ENCODE data around the gene UBA1.
"Not testable (repeated sequence)": the region's sequence is repeated elsewhere in the genome, so short reads cannot be mapped to it uniquely, and the experiment has no call there.

UBA1 gene

DNA sequence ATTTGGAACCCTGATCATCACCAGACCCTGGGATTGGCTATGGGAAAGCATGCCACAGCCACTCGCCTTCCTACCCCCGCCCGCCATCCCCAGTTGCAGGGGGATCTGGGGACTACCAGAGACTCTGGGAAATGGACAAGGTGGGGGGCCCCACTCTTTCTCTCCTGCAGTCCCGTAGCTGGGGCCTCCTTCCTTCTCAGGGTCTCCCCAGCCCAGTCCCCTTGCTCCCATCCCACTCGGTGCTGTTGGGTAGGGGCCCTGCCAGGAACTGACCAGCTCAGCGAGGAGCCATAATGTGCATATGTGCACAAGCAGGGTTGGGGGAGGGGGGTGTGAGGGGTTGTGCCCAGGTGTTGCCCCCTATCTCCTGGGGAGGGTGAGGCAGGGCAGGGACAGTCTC lies 35.8 kb downstream of the UBA1 start:
- DNase-seq (ENCODE audit: low spot score) = no peak

DNA sequence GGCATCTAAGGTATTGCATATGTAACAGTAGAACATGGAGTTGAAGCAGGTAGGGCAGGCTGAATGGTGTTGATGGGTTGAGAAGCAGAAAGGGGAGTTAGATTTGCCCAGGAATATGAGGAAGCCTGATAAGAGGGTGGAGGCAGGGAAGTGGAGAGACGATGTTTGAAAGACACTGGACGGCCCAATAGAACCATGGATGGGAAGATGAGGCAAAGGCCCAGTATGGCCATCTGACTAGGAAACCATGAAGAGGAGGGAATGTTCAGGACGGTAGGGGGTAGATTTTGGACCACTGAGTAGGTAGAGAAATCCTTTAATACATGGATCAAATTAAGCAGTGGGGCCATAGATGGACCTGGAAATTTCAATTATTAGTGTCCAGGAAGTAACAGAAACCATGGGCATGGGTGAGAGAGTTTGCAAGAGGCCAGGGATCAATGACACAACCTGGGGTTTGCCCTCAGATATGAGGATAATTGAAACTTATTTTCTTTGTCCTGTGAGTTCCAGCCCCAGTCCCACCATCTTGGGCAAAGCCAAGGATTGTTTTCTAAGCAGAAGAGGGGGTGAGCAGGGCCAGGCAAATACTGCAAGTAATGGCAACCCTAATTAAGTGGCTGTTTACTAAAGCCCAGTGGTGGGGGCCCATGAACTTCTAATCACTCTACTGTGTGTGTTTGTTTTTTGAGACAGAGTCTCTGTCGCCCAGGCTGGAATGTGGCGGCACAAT lies 36.7 kb downstream of the UBA1 start:
- no peak for DNase-seq (ENCODE audit: low spot score)

DNA sequence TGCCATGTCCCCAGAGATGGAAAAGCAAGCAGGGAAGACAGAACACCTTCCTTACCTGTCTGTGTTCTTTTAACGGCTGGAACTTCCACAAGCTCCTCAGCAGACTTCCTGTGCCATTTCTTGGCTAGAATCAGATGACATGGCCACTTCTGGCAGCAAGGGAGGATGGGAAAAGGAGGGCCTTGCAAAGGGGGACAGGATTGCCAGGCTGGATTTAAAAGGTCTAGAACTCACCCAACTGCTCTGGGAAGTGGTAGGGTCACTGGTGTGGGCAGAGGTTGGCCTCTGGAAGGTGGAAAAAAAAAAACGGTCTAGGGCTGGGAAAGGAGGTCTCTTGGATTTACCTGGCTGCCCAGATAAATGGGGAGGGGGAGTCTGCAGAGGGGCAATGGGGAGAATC lies 37.5 kb downstream of the UBA1 start:
- no peak for DNase-seq (ENCODE audit: low spot score)

DNA sequence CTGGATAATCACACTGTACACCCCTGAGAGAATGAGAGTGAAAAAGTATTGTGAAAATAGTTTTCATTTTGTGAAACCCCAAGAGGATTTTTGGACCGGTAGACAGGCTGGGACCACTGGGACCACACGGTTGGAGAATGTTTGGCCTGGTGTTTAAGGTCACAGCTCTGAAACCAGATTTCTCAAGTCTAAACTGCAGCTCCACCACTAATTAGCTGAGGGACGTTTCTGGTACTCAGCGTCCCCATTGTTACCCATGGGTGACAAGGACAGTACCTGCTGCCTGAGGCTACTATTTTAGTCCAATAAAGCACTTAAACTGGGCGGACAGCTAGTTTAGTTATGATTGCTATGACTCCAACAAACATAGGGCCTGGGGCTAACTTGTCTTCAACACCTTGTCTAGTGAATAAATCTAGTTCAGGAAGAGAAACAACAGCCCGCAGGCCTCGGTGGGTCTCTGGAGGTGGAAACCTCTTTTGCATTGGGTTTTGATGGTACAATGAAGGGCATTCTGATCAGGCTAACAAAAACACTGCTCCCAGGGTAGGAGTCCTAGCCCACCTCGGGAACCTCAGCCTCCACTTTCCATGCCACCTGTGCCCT lies 38.7 kb downstream of the UBA1 start:
- no peak for DNase-seq (ENCODE audit: low spot score)

DNA sequence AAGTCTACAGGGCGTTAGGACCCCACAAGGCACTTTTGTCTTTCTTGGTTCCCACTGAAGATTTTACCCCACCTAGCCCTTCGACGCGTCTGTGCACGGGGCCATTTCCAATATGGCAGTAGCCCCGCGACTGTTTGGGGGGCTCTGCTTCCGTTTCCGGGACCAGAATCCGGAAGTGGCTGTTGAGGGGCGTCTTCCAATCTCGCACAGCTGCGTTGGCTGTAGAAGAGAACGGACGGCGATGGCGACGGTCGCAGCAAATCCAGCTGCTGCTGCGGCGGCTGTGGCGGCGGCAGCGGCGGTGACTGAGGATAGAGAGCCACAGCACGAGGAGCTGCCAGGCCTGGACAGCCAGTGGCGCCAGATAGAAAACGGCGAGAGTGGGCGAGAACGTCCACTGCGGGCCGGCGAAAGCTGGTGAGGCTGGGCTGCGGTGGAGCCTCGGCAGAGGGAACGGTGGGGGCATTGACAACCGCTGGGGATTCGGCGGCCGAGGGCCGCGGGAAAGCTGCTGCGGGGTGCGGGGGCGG lies 39.2 kb downstream of the UBA1 start, which contains the start of gene USP11:
Gene USP11, plus strand, starts transcription at position 207 of the 530 bp plus-strand sequence. Its CDS starts 35 bp downstream, at position 242.
- peak; percentile 41 for DNase-seq (ENCODE audit: low spot score)

DNA sequence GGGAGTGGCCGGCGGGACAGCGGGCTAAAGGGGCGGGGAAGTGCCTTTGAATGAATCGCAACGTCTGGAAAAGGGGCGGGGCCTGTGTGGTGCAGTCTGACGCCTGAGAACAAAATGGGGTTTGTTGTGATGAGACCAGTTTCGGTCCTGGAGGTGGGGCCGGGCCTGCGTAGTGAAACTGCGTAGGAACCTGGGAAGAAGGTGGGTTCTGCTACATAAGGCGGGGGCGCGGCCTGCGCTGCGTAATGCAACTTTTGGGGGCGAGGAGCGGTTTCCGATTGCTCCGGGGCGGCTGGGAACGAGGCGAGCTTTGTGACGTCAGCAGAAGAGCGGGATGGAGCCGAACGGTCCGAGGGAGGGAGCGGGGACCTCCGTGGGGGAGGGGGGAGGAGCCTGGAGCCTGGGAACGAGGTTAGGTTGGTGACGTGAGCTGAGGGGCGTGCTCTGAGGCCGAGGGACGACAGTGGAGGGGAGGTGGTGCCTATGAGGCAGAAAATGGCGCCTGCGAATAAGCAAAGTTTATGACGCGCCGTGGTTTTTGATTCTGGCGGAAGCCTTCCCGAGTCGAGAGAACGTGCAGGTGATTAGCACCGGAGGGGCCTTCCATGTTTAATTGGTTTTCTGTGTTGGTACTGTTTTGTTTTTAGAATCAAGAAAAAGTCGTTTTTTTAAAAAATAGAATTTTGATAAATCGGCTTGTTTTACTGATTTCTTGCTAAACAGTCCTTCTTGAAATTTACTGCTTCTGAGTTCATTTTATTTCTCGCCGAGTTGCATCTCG lies 39.9 kb downstream of the UBA1 start:
- DNase-seq (ENCODE audit: low spot score) = peak; percentile 89

DNA sequence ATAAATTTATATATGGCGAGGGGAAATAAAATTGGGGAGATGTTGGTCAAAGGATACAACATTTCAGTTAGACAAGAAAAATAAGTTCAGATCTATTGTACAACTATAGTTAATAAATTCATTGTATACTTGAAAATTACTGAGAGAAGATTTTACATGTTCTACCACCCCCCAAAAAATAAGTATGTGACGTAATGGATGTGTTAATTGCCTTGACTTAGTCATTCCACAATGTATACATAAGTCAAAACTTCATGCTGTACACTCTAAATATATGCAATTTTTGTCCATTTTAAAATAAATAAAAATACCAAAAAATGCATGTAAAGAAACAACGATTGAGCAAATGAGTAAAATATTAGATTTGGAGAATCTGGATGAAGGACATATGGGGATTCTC lies 41.0 kb downstream of the UBA1 start:
- DNase-seq (ENCODE audit: low spot score) = no peak

DNA sequence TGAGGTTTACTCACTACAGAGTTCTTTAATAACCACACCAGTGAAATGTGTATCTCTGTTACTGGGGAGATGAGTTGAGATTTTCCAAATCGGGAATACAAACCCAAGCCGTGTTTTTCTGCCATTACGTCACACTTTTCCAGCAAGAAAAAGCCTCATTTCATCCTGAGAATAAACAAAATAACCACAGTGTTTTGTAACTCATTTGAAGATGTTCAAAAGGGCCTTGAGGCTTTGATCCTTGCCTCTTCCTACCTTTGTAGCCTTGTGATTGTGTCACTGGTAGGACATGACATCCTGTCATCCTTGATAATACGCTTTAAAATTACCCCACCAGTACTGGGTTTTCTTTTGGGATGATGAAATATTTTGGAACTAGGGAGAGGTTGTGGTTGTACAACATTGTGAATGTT lies 42.1 kb downstream of the UBA1 start:
- no peak for DNase-seq (ENCODE audit: low spot score)

DNA sequence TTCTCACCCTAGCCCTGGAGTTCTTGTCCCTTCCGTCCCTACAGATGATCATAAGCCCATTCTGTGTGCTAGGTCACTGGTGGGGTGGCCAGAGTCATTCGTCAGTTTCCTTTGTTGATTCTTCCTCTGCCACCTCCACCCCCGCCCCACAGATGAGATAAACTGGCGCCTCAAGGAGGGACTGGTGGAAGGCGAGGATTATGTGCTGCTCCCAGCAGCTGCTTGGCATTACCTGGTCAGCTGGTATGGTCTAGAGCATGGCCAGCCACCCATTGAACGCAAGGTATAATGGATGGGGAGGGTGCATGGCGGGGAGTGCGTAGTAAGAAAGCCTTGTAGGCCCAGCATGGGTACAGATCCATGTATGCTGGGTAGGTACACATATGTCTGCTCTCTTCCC lies 45.6 kb downstream of the UBA1 start:
- no peak for DNase-seq (ENCODE audit: low spot score)

DNA sequence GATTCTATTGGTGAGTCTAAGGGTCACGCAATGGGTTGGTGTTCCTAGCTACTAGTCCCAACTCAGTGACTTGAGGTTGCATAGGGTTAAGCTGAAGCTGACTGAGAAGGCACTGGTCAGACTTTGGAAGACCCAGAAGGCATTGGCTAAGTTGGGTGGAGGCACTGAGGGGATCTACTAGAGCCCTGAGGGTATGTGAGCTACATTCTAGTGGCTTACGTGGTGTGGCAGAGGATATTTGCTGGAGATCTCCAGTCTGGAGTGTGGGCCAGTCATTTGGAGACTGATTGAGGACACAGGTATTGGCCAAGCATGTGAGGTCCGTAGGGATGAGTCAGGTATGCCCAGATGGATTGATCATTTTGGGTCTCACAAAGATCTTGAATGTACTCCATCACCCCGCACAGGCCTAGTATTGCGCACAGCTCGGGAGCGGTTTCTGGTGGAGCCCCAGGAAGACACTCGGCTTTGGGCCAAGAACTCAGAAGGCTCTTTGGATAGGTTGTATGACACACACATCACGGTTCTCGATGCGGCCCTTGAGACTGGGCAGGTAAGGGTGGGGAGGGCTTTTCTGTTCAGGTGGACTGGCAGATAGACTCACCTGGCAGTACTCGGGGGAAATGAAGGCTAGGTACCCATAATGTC lies 46.4 kb downstream of the UBA1 start:
- no peak for DNase-seq (ENCODE audit: low spot score)

DNA sequence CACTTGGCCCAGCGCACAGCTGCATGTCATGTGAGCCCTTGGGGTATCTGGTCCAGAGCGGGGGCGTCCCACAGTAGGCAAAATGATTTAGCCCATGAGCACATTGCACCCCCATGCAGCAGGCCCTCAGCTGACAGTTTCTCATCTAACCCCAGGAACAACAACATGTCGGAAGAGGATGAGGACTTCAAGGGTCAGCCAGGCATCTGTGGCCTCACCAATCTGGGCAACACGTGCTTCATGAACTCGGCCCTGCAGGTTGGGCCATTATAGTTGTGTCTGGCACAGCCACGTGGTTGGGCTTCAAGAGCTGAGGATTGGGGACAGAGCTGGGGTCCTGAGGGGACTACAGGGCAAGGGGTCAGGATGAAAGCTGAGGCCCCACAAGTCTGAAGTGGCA lies 47.0 kb downstream of the UBA1 start:
- DNase-seq (ENCODE audit: low spot score) = no peak

DNA sequence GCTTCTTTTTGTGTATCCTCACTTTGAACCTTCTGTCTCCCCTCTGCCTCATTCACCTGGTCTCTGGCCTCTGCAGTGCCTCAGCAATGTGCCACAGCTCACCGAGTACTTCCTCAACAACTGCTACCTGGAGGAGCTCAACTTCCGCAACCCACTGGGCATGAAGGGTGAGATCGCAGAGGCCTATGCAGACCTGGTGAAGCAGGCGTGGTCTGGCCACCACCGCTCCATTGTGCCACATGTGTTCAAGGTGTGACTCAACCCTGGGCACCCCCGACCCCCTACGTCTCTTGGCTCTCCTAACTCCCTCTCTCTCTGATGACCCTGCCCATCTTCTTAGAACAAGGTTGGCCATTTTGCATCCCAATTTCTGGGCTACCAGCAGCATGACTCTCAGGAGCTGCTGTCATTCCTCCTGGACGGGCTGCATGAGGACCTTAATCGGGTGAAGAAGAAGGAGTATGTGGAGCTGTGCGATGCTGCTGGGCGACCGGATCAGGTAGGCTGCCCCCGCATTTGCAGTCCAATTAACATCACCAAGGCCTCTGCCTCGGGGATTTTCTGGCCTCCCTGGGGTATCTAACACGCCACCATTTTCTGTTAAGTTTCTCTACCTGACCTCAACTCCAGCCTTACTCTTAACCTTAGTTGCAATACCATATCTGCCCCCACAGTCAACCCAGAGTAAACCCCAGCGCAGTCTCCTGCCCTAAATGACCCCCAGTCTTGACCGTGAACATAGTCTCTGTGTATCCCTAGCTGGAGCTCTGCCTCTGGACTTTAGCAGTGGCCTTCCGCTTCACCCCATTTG lies 47.8 kb downstream of the UBA1 start:
- DNase-seq (ENCODE audit: low spot score) = no peak

DNA sequence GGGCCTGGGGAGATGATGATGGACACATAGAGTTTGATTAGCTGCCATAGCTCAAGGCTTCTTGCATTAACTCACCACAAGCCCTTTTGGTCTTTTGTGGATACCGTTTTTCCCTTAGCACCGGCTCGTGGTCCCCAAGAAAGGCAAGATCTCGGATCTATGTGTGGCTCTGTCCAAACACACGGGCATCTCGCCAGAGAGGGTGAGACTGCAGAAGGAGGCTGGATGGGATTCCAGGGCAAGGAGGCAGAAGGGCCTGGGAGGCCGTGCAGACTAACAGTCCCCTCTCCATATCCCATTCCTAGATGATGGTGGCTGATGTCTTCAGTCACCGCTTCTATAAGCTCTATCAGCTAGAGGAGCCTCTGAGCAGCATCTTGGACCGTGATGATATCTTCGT lies 48.7 kb downstream of the UBA1 start:
- DNase-seq (ENCODE audit: low spot score) = no peak

DNA sequence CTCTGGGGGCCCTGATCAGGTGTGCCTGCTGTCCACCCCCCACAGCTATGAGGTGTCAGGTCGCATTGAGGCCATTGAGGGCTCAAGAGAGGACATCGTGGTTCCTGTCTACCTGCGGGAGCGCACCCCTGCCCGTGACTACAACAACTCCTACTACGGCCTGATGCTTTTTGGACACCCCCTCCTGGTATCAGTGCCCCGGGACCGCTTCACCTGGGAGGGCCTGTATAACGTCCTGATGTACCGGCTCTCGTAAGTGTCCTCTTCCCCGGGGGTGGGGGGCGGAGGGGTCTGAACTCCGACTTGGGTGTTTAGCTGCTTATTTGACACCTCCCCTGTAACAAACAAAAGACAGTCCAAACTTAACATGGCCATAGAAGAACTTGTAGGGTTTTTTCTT lies 49.7 kb downstream of the UBA1 start:
- DNase-seq (ENCODE audit: low spot score) = no peak

DNA sequence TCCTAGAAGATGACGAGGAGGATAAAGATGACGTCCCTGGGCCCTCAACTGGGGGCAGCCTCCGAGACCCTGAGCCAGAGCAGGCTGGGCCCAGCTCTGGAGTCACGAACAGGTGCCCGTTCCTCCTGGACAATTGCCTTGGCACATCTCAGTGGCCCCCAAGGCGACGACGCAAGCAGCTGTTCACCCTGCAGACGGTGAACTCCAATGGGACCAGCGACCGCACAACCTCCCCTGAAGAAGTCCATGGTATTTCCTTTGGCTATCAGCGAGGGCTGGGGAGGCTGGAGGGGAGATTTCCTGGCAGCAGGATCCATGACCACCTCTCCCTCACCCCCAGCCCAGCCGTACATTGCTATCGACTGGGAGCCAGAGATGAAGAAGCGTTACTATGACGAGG lies 51.0 kb downstream of the UBA1 start:
- no peak for DNase-seq (ENCODE audit: low spot score)

DNA sequence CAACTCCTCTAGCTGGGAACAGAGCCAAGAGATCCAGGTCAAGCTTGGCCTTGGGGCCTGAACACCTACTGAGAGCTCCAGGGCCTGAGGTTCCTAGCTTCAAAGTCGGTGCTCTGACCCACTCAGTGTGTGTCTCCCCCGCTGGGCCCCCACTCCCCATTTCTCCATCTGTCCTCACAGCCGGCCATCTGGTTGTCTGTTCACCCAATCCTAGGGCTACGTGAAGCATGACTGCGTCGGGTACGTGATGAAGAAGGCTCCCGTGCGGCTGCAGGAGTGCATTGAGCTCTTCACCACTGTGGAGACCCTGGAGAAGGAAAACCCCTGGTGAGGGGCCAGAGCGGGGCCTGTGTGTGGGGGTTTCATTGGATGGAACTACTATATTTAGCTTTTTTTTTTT lies 51.5 kb downstream of the UBA1 start:
- no peak for DNase-seq (ENCODE audit: low spot score)

DNA sequence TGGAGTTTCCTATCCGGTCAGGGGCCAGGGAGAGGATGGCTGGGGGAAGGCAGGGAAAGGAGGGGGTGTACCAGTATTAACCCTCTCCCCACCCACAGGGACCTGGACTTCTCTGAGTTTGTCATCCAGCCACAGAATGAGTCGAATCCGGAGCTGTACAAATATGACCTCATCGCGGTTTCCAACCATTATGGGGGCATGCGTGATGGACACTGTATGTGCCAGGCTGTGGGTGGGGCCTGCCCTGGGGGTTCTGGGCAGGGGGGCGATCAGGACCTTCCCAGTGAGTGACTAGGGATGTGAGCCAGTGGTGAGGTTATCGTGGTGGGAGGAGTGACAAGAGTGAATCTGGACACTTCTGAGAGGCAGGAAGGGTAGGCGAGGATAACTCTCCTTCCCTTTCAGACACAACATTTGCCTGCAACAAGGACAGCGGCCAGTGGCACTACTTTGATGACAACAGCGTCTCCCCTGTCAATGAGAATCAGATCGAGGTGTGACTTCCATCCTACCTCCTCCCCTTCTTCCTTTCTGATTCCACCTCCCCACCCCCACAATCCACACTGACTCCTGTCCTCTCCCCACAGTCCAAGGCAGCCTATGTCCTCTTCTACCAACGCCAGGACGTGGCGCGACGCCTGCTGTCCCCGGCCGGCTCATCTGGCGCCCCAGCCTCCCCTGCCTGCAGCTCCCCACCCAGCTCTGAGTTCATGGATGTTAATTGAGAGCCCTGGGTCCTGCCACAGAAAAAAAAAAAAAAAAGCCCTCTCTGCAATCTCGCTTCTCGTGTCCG lies 53.8 kb downstream of the UBA1 start:
- DNase-seq (ENCODE audit: low spot score) = no peak

DNA sequence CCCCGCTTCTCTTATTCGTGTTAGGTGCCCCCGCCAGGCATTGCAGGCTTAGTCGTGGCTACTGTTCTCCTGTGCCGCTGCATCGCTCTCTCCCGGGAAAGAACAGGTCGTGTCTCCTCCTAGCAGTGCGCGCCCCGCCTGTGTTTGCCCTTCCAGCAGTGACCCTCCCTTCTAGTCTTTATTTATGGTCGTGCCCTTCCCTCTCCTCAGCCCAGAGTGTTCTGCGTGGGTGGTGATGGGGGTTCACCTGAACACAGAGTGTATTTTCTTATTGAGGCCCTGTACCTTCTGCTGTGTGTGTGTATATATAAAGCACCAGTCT lies 54.3 kb downstream of the UBA1 start:
- no peak for DNase-seq (ENCODE audit: low spot score)

DNA sequence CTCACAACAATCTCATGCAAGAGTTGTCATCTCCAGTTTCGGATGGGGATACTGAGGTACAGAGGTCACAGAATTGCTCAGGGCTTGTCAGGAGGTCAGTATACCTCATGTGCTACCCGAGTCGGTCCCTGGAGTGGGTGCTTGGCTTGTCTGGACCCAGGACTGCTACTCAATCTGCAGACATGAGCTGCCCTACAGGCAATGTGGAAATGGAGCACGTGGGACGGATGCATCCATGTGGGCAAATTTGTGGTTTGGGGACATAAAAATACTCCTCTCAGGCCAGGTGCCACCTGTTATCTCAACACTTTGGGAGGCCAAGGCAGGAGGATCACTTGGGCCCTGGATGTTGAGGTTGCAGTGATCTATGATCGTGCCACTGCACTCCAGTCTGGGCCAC lies 54.9 kb downstream of the UBA1 start:
- DNase-seq (ENCODE audit: low spot score) = no peak

DNA sequence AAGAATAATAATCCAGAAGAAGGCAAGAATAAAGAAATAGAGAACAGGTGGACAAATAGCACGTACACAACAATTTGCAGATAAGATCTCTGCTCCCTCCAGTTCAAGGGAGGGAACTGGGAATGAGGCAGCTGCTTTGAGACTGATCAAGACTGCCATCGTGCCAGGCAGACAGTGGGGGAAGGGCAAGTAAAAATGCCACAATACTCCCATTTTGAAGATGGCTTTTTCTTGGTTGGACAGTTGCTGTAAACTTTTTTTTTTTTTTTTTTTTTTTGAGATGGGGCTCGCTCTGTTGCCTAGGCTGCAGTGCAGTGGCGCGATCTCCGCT lies 56.4 kb downstream of the UBA1 start:
- DNase-seq (ENCODE audit: low spot score) = no peak

DNA sequence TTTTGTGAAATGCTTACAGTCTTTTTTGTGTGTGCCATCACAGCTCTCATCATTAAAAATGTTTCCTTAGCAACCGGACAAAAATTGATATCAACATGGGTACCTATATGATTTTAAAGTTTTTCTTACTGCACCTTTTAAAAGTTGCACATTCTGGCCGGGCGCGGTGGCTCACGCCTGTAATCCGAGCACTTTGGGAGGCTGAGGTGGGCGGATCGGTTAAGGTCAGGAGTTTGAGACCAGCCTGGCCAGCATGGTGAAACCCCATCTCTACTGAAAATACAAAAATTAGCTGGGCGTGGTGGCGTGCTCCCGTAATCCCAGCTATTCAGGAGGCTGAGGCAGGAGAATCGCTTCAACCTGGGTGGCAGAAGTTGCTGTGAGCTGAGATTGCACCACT lies 64.0 kb downstream of the UBA1 start:
- DNase-seq (ENCODE audit: low spot score) = not testable (repeated sequence)
